ENCODE data around the gene TMEM215.
"Not testable (repeated sequence)": the region's sequence is repeated elsewhere in the genome, so short reads cannot be mapped to it uniquely, and the experiment has no call there.

Gene TMEM215

GRCh38 chr9:32782476-32783167 is 718 bp upstream of the TMEM215 start:
- no peak for TF ChIP-seq TAF1 (IDR thresholded peaks at IDR 0.05; ENCODE audit: borderline replicate concordance, low read depth, low read length)
- no peak for TF ChIP-seq POLR2AphosphoS5 (IDR thresholded peaks at IDR 0.05; ENCODE audit: low read depth, low read length)
- TF ChIP-seq POLR2A (IDR thresholded peaks at IDR 0.05; ENCODE audit: low read depth, low read length), result no peak
- FAIRE-seq, result no peak
- no peak for DNase-seq (ENCODE audit: insufficient read length)

- FAIRE-seq (no peak), DNase-seq (ENCODE audit: insufficient read length) (no peak)
- TF ChIP-seq POLR2AphosphoS5 (IDR thresholded peaks at IDR 0.05; ENCODE audit: low read depth, low read length), result no peak
- TF ChIP-seq TAF1 (IDR thresholded peaks at IDR 0.05; ENCODE audit: borderline replicate concordance, low read depth, low read length), result no peak
- no peak for TF ChIP-seq POLR2A (IDR thresholded peaks at IDR 0.05; ENCODE audit: low read depth, low read length)
Measured at GRCh38 chr9:32787816-32788215, 4.5 kb downstream of the TMEM215 start.

- not testable (repeated sequence) for FAIRE-seq; DNase-seq (ENCODE audit: insufficient read length)
Measured at GRCh38 chr9:32796015-32796414, 12.7 kb downstream of the TMEM215 start.

DNA sequence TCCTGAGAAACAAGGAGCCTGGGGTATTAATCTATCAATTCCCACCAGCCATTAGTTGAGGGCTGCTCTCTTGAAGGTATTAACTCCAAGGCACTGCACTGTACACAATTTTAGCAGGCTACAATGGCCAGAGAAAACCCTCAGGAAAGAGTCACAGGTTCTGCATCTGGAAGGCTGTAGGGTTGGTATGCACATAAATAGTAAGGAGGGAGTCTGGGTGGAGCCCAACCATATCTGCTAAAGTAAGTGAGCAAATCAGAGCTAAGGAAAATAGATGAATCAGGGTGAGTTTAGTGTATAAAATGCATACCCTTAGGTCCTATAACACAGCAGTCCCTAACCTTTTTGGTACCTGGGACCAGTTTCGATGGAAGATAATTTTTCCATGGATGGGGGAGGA is 18.2 kb downstream of the TMEM215 start:
- FAIRE-seq (no peak), DNase-seq (ENCODE audit: insufficient read length) (no peak)
- TF ChIP-seq POLR2AphosphoS5 (IDR thresholded peaks at IDR 0.05; ENCODE audit: low read depth, low read length) (no peak), POLR2A (IDR thresholded peaks at IDR 0.05; ENCODE audit: low read depth, low read length) (no peak), TAF1 (IDR thresholded peaks at IDR 0.05; ENCODE audit: borderline replicate concordance, low read depth, low read length) (no peak)

GRCh38 chr9:32807217-32807616 is 23.9 kb downstream of the TMEM215 start:
- FAIRE-seq (no peak), DNase-seq (ENCODE audit: insufficient read length) (no peak)

GRCh38 chr9:32811246-32811645 is 27.9 kb downstream of the TMEM215 start:
- TF ChIP-seq POLR2AphosphoS5 (IDR thresholded peaks at IDR 0.05; ENCODE audit: low read depth, low read length) (no peak), POLR2A (IDR thresholded peaks at IDR 0.05; ENCODE audit: low read depth, low read length) (no peak), TAF1 (IDR thresholded peaks at IDR 0.05; ENCODE audit: borderline replicate concordance, low read depth, low read length) (no peak)
- DNase-seq (ENCODE audit: insufficient read length) (no peak), FAIRE-seq (no peak)

More at GRCh38 chr9:32807217-32807616, 23.9 kb downstream of the TMEM215 start:
- TF ChIP-seq POLR2A (IDR thresholded peaks at IDR 0.05; ENCODE audit: low read depth, low read length) (no peak), POLR2AphosphoS5 (IDR thresholded peaks at IDR 0.05; ENCODE audit: low read depth, low read length) (no peak), TAF1 (IDR thresholded peaks at IDR 0.05; ENCODE audit: borderline replicate concordance, low read depth, low read length) (no peak)

GRCh38 chr9:32820322-32820721 is 37.0 kb downstream of the TMEM215 start:
- FAIRE-seq (no peak), DNase-seq (ENCODE audit: insufficient read length) (no peak)
- no peak for TF ChIP-seq POLR2A (IDR thresholded peaks at IDR 0.05; ENCODE audit: low read depth, low read length)
- TF ChIP-seq TAF1 (IDR thresholded peaks at IDR 0.05; ENCODE audit: borderline replicate concordance, low read depth, low read length), result no peak
- TF ChIP-seq POLR2AphosphoS5 (IDR thresholded peaks at IDR 0.05; ENCODE audit: low read depth, low read length), result no peak

DNA sequence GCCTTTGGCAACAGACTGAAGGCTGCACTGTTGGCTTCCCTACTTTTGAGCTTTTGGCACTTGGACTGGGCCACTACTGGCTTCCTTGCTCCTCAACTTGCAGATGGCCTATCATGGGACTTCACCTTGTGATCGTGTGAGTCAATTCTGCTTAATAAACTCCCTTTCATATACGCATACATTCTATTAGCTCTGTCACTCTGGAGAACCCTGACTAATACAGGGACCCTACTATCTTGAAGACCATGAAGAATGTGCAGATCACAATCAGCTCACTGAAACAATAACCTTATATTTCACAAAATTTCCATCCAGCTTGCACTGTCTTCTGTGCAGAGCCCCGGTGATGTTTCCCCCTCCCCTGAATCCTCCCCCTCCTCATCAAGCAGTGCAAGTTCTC is 39.8 kb downstream of the TMEM215 start:
- no peak for DNase-seq (ENCODE audit: insufficient read length)
- FAIRE-seq, result no peak
- TF ChIP-seq TAF1 (IDR thresholded peaks at IDR 0.05; ENCODE audit: borderline replicate concordance, low read depth, low read length) (no peak), POLR2AphosphoS5 (IDR thresholded peaks at IDR 0.05; ENCODE audit: low read depth, low read length) (no peak), POLR2A (IDR thresholded peaks at IDR 0.05; ENCODE audit: low read depth, low read length) (no peak)

DNA sequence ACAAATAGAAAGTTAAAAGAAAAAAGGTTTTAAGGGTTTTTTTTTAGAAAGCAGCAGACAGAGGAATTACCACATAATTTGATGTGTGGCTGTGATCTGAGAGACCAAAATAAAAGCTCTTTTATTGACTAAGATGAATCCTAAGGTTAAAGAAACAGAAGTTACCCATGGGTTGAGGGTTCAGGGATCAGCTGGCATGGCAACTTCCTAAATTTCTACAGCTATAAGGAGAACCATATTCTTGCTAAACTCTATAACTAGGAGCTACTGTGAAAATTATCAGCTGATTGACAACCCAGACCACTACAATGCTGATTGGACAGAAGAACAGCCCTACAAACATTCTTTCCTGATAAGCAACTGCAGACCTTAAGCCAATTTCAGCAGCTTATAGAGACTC is 40.2 kb downstream of the TMEM215 start:
- TF ChIP-seq POLR2AphosphoS5 (IDR thresholded peaks at IDR 0.05; ENCODE audit: low read depth, low read length) (no peak), TAF1 (IDR thresholded peaks at IDR 0.05; ENCODE audit: borderline replicate concordance, low read depth, low read length) (no peak), POLR2A (IDR thresholded peaks at IDR 0.05; ENCODE audit: low read depth, low read length) (no peak)
- no peak for FAIRE-seq
- no peak for DNase-seq (ENCODE audit: insufficient read length)

DNA sequence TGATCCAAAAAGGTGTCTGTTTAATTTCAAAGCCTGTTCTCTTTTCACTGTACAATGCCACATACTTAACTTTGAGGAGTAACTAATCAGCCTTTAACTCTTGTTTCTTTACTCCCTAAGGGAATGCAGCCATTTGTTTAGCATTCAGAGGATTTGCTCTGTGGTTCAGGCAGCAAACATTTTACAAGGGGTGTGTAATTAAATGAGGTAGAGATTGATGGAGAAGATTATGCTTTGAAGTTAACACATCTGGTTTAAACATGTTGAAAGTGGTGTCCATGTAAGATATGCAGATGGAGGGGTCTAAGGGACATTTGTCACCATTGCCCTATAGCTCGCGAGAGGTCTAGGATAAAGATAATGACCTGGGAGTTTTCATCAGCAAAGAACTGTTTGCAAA is 41.9 kb downstream of the TMEM215 start:
- FAIRE-seq (no peak), DNase-seq (ENCODE audit: insufficient read length) (no peak)
- no peak for TF ChIP-seq POLR2AphosphoS5 (IDR thresholded peaks at IDR 0.05; ENCODE audit: low read depth, low read length)
- TF ChIP-seq TAF1 (IDR thresholded peaks at IDR 0.05; ENCODE audit: borderline replicate concordance, low read depth, low read length), result no peak
- no peak for TF ChIP-seq POLR2A (IDR thresholded peaks at IDR 0.05; ENCODE audit: low read depth, low read length)

DNA sequence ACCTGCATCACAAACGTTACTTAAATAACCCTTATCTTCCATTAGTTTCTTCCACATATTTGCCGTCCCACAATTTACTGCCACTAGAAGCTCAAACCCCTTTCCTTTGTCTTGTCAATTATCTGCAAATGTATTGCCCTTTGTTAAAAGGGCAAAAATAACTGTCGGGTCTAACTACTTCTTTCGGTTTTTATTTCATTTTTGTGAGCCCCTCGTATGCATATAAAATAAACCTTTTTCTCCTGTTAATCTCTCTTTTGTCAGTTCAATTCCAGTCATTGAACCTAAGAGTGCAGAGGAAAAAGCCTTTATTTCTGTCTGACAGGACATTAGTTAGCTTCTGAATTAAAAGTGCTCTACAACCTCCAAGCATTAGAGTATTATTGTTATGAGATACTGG is 45.5 kb downstream of the TMEM215 start:
- FAIRE-seq (no peak), DNase-seq (ENCODE audit: insufficient read length) (no peak)
- TF ChIP-seq POLR2A (IDR thresholded peaks at IDR 0.05; ENCODE audit: low read depth, low read length) (no peak), POLR2AphosphoS5 (IDR thresholded peaks at IDR 0.05; ENCODE audit: low read depth, low read length) (no peak), TAF1 (IDR thresholded peaks at IDR 0.05; ENCODE audit: borderline replicate concordance, low read depth, low read length) (no peak)

DNA sequence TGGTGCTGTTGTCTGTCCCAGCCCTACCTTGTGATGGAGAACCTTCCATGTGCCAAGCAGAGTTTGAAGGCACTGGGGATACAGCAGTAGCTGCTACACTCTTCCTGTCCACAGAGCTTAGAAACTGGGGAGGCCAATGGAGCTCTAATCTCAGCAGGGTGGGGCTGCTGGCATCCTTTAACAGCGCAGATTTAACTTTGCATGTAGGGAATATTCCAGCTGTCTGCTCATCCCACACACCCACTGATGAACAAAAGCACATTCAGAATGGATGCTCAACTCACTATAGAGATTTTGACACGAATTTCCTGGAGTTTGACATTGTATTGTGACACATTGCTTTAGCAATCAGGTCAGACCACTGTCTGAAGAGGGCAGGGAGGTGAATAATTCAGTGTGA is 49.0 kb downstream of the TMEM215 start:
- no peak for TF ChIP-seq POLR2AphosphoS5 (IDR thresholded peaks at IDR 0.05; ENCODE audit: low read depth, low read length)
- no peak for DNase-seq (ENCODE audit: insufficient read length)
- FAIRE-seq, result no peak

Data from GM12892 (cell line).